Loucy (cell line): ENCODE data around the gene CDH4.

Experiments used
- H2AFZ ChIP-seq: fragments of 200-600 bp; sonication (generic); 2 replicates; pipeline ENCODE4 v1.6.0; 2016; ENCODE audit warnings: antibody characterized with exemption, mild to moderate bottlenecking, low read length, moderate library complexity
- H3F3A ChIP-seq: fragments of 200-600 bp; 2 replicates; pipeline ENCODE4 v1.6.0; 2016; ENCODE audit warnings: antibody characterized with exemption, low read depth, mild to moderate bottlenecking
- H3K27me3 ChIP-seq: fragments of 200-600 bp; sonication (generic); 2 replicates; pipeline ENCODE4 v1.6.1; 2014; ENCODE audit warnings: low read length, mild to moderate bottlenecking; ENCODE audit not compliant: insufficient read depth, poor library complexity, severe bottlenecking
- H3K36me3 ChIP-seq: fragments of 200-600 bp; sonication (generic); 2 replicates; pipeline ENCODE4 v1.6.1; 2016; ENCODE audit warnings: low read length; ENCODE audit not compliant: insufficient read depth
- H3K4me1 ChIP-seq: fragments of 200-600 bp; sonication (generic); 2 replicates; pipeline ENCODE4 v1.5.1; 2014; ENCODE audit warnings: low read length, mild to moderate bottlenecking; ENCODE audit not compliant: insufficient read depth, poor library complexity, severe bottlenecking
- H3K4me2 ChIP-seq: fragments of 200-600 bp; sonication (generic); 2 replicates; pipeline ENCODE4 v1.6.0; 2014; ENCODE audit warnings: antibody characterized with exemption, low read length, low read depth, mild to moderate bottlenecking; ENCODE audit not compliant: poor library complexity, severe bottlenecking
- H3K4me3 ChIP-seq: fragments of 200-600 bp; sonication (generic); 2 replicates; pipeline ENCODE4 v1.5.1; 2014; ENCODE audit warnings: low read length, mild to moderate bottlenecking, mixed read lengths; ENCODE audit not compliant: poor library complexity, severe bottlenecking
- H3K79me2 ChIP-seq: fragments of 200-600 bp; sonication (generic); 2 replicates; pipeline ENCODE4 v1.6.1; 2014; ENCODE audit warnings: low read length; ENCODE audit not compliant: insufficient read depth
- H3K9ac ChIP-seq: fragments of 200-600 bp; sonication (generic); 2 replicates; pipeline ENCODE4 v1.6.0; 2014; ENCODE audit warnings: mild to moderate bottlenecking, low read depth, low read length, moderate library complexity; ENCODE audit not compliant: poor library complexity, severe bottlenecking
- H3K9me2 ChIP-seq: fragments of 200-600 bp; sonication (generic); replicated peaks from 2 replicates; pipeline ENCODE4 v1.6.1; 2016; ENCODE audit warnings: low read depth, low read length, mixed read lengths
- H3K9me3 ChIP-seq: fragments of 200-600 bp; sonication (generic); 2 replicates; pipeline ENCODE4 v1.6.1; 2014; ENCODE audit warnings: mild to moderate bottlenecking, antibody characterized with exemption, low read length, low read depth; ENCODE audit not compliant: insufficient read depth
- H4K20me1 ChIP-seq: fragments of 200-600 bp; sonication (generic); 2 replicates; pipeline ENCODE4 v1.6.0; 2014; ENCODE audit warnings: antibody characterized with exemption, low read length, mild to moderate bottlenecking; ENCODE audit not compliant: insufficient read depth, poor library complexity, severe bottlenecking
- CTCF ChIP-seq: fragments of 200-600 bp; sonication (generic); conservative IDR thresholded peaks from 2 replicates; pipeline ENCODE4 v1.5.1; 2014; ENCODE audit warnings: mild to moderate bottlenecking, antibody characterized with exemption, low read length
- EZH2phosphoT487 ChIP-seq: fragments of 200-600 bp; IDR thresholded peaks from 2 replicates; pipeline ENCODE4 v1.6.1; 2018; ENCODE audit warnings: antibody characterized with exemption, mild to moderate bottlenecking, moderate library complexity, borderline replicate concordance

The CDH4 gene

GRCh38 chr20:61280217-61280980, 28.3 kb downstream of the CDH4 start:
- Histone ChIP-seq H3K79me2 (no peaks in the 10 kb centered on the region), H2AFZ (no peak overlapping the region), H3K9me2 (no peaks in the 10 kb centered on the region), H3K36me3 (no peaks in the 10 kb centered on the region), H3K27me3 (no peaks in the 10 kb centered on the region), H4K20me1 (no peaks in the 10 kb centered on the region), H3K4me1 (no peaks in the 10 kb centered on the region), H3K9me3 (peaks cover 4% of the 10 kb centered on the region; the same call in 1 of the 2 replicates), H3K4me3 (no peak overlapping the region), H3K9ac (no peak overlapping the region), H3F3A (peaks cover 4% of the 10 kb centered on the region; the same call in 1 of the 2 replicates), H3K4me2 (no peak overlapping the region)
- TF ChIP-seq EZH2phosphoT487 = no peak
- TF ChIP-seq CTCF = no peak

- peaks cover 4% of the 10 kb centered on the region; the same call in 1 of the 2 replicates for H3K9me3 ChIP-seq
- no peak overlapping the region for H2AFZ ChIP-seq
- H3K9ac ChIP-seq = no peak overlapping the region
- no peaks in the 10 kb centered on the region for H3K36me3 ChIP-seq
- TF ChIP-seq EZH2phosphoT487 (no peak), CTCF (no peak)
- H3K4me2 ChIP-seq = no peak overlapping the region
- no peaks in the 10 kb centered on the region for H3K9me2 ChIP-seq
- H3K27me3 ChIP-seq = no peaks in the 10 kb centered on the region
- peaks cover 4% of the 10 kb centered on the region; the same call in 1 of the 2 replicates for H3F3A ChIP-seq
- no peaks in the 10 kb centered on the region for H3K4me1 ChIP-seq
- no peaks in the 10 kb centered on the region for H4K20me1 ChIP-seq
- no peak overlapping the region for H3K4me3 ChIP-seq
- no peaks in the 10 kb centered on the region for H3K79me2 ChIP-seq
Observed at GRCh38 chr20:61281286-61281795, 29.3 kb downstream of the CDH4 start.

- Histone ChIP-seq H3K79me2 (no peaks in the 10 kb centered on the region), H3F3A (peaks cover 4% of the 10 kb centered on the region; the same call in 1 of the 2 replicates), H3K4me2 (no peak overlapping the region), H4K20me1 (no peaks in the 10 kb centered on the region), H2AFZ (no peak overlapping the region), H3K9ac (no peak overlapping the region), H3K27me3 (no peaks in the 10 kb centered on the region), H3K4me1 (no peaks in the 10 kb centered on the region), H3K9me2 (no peaks in the 10 kb centered on the region), H3K36me3 (no peaks in the 10 kb centered on the region), H3K4me3 (no peak overlapping the region), H3K9me3 (peaks cover 4% of the 10 kb centered on the region; the same call in 1 of the 2 replicates)
- TF ChIP-seq CTCF (no peak), EZH2phosphoT487 (no peak)
Observed at GRCh38 chr20:61284752-61285151, 32.7 kb downstream of the CDH4 start.
